AG04449 (cell line): ENCODE data around the gene IGFBP6.

ENCODE experiments used
- CTCF ChIA-PET: fragments of 350-600 bp; formaldehyde crosslinking; extraction: SDS; loops from one replicate; lab custom pipeline; 2021; ENCODE audit warnings: antibody characterized with exemption; lab: Yijun Ruan, JAX
- POLR2A ChIA-PET: fragments of 400-600, 350-600 bp; formaldehyde crosslinking; extraction: SDS; loops from one replicate; lab custom pipeline; 2020; ENCODE audit warnings: antibody characterized with exemption, inconsistent platforms; lab: Yijun Ruan, JAX
- DNase-seq: peaks from one replicate; pipeline ENCODE4 v3.0.0-alpha.2; 2010; ENCODE audit warnings: low read depth, low spot score
- H3K4me3 ChIP-seq: 2 replicates; pipeline ENCODE4 v1.5.1; 2011; ENCODE audit warnings: low read depth, mild to moderate bottlenecking, control low read depth, low read length
- TF ChIP-seq, protein P1 (sequence below): IDR thresholded peaks from one replicate; pipeline ENCODE4 v1.5.1; 2011; ENCODE audit warnings: mild to moderate bottlenecking, moderate library complexity, low read length, control low read depth, inconsistent platforms; ENCODE audit not compliant: insufficient read depth; ENCODE audit errors: missing control alignments

IGFBP6 gene

DNA sequence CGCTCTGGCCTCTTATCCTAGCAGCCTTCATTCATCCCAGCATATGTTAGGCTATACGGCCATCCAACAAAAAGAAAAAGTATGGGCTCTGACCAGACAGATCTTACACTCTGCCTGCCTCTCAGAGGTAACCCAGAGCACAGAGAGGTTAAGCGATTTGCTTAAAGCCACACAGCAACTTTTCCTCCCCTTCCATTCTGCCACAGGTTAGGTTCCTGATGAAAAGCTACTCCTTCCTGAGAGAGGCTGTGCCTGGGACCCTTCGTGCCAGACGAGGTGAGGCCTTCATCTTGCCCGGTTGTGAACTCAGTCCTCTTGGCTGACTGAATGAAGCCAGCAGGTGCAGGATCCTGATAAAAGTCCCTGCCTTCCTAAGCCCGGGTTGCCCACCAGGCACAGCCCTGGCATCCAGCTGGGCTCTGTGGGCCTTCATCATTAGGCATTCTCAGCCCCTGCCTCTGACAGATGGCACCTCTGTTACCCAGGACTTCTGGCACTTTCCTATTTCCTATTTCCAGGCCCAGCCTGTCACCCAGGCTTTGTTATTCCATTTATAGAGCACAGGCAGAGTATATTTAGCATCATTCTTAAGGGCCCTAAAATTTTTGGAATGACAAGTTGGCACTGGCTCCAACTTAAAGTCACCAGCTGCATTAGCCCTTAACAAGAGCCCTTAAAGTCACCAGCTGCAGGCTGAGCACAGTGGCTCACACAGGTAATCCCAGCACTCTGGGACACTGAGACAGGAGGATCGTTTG lies 18.6 kb downstream of the IGFBP6 start:
- ChIA-PET CTCF (interaction anchor here (0.8 to 4.7 kb wide), 2 partner anchors 17 to 84 kb away, joined by 3 to 25 read pairs; partner anchors contain the start of gene IGFBP6), POLR2A (no interaction called here)
- TF ChIP-seq, protein P1, sequence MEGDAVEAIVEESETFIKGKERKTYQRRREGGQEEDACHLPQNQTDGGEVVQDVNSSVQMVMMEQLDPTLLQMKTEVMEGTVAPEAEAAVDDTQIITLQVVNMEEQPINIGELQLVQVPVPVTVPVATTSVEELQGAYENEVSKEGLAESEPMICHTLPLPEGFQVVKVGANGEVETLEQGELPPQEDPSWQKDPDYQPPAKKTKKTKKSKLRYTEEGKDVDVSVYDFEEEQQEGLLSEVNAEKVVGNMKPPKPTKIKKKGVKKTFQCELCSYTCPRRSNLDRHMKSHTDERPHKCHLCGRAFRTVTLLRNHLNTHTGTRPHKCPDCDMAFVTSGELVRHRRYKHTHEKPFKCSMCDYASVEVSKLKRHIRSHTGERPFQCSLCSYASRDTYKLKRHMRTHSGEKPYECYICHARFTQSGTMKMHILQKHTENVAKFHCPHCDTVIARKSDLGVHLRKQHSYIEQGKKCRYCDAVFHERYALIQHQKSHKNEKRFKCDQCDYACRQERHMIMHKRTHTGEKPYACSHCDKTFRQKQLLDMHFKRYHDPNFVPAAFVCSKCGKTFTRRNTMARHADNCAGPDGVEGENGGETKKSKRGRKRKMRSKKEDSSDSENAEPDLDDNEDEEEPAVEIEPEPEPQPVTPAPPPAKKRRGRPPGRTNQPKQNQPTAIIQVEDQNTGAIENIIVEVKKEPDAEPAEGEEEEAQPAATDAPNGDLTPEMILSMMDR, result no peak
- DNase-seq, result no peak
- no peak overlapping the region for H3K4me3 ChIP-seq

DNA sequence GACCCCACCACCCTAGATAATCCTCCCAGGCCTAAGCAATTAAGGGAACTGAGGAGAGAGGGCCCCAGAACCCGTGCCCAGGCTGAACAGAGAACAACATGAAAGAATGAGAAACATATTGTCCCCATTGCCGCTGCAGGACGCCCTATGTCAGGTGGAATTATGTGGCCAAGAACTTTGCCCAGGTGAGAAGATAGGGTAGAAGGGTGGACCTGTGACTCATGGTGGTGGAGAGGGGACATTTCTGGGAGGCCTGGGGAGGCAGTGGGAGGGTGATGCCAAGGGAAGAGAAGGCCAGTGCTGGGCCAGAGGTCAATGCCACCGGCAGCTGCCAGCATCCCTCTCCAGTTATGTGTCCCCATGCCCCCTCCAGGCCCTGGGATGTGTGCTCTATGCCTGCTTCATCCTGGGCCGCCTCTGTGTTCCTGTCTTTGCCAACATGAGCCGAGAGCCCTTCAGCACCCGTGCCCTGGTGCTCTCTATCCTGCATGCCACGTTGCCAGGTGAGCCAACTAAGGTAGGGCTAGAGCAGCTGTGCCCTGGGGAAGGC lies 21.4 kb downstream of the IGFBP6 start:
- no peak overlapping the region for H3K4me3 ChIP-seq
- TF ChIP-seq, protein P1, result no peak
- CTCF ChIA-PET, result no interaction called here
- POLR2A ChIA-PET, result no interaction called here
- DNase-seq, result no peak

DNA sequence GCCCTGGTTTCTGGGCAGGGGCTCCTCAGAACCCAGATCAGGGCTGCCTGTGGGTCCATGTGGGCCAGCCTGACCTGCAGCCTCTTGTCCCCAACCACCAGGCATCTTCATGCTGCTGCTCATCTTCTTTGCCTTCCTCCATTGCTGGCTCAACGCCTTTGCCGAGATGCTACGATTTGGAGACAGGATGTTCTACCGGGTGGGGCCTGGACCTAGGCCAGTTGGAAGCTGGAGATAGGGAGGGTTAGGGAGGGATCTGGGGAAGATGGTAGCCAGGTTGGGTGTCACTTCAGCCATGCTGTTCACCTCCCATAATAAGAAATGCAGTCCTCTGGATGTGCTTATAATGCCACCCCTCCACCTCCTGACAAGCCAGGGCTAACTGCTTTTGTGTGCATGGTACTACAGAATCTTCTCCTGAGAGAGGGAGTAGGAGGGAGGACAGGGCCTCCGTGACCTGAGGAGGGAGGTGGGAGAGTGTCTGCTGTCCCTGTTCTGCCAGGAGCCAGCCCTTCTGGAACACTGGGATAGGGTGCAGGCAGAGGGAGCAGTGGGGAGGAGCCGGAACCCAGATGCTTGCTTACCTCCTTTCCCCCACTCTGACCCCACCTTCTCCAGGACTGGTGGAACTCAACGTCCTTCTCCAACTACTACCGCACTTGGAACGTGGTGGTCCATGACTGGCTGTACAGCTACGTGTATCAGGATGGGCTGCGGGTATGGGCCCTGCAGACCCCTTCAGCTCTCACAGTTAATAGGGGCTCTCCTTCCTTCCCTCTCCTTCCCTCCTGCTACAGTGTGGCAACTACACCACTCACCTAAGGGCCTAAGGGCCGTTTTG lies 23.4 kb downstream of the IGFBP6 start:
- ChIA-PET CTCF (interaction anchor here (1.0 kb wide), 1 partner anchor 18 kb away, joined by 3 read pairs; no protein-coding TSS in a partner anchor), POLR2A (no interaction called here)
- H3K4me3 ChIP-seq, result no peak overlapping the region
- no peak for DNase-seq
- TF ChIP-seq, protein P1, result no peak

DNA sequence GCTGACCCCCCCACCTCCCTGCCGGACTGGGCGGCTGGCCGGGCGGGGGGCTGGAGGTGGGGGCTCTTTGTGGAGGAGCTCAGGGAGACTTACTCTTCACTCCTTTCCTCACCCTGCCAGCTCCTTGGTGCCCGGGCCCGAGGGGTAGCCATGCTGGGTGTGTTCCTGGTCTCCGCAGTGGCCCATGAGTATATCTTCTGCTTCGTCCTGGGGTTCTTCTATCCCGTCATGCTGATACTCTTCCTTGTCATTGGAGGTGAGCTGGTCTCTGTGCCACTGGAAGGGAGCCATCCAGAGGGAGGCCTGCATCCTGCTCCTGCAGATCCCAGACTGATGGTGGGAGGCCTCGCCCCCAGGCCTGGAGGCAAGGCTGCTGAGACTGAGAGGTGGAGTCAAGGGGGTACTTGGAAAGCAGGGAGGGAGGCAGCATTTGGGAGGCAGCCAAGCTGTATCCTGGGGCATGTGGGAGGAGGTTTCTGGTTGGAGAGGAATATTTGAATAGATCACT lies 25.5 kb downstream of the IGFBP6 start:
- TF ChIP-seq, protein P1, result no peak
- H3K4me3 ChIP-seq, result no peak overlapping the region
- DNase-seq, result no peak
- ChIA-PET POLR2A (no interaction called here), CTCF (interaction anchor here (1.4 kb wide), 1 partner anchor 37 kb away, joined by 4 read pairs; no protein-coding TSS in a partner anchor)

DNA sequence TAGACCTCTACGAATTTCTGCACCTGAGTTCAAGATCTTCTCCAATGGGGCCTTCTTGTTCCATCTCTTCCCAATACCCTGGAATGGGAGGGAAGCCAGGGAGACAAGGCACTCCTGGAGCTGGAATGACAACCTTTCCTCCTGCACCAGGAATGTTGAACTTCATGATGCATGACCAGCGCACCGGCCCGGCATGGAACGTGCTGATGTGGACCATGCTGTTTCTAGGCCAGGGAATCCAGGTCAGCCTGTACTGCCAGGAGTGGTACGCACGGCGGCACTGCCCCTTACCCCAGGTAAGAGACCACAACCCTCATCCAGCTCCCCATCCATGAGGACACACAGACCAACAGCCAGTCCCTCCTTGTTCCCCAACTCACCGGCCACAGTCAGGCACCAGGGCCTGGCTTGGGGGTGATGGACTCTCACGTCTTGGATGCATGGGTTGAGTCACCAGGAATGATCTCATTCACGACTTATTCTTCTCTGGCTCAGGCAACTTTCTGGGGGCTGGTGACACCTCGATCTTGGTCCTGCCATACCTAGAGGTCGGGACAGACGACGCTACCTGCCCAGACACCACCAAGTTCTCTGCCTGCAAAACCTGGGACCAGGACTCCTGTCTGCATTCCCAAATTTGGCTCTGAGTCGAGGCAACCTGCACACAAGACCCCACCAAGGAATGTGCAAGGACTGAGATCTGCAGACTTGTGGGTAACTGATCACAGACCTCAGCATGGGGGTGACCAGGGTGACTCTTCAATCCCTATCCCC lies 26.3 kb downstream of the IGFBP6 start:
- TF ChIP-seq, protein P1, result no peak
- no peak for DNase-seq
- ChIA-PET POLR2A (no interaction called here), CTCF (interaction anchor here (1.4 kb wide), 1 partner anchor 36 kb away, joined by 4 read pairs; no protein-coding TSS in a partner anchor)
- H3K4me3 ChIP-seq, result no peak overlapping the region
